ENCODE results near the gene CFAP91.

CFAP91 gene

DNA sequence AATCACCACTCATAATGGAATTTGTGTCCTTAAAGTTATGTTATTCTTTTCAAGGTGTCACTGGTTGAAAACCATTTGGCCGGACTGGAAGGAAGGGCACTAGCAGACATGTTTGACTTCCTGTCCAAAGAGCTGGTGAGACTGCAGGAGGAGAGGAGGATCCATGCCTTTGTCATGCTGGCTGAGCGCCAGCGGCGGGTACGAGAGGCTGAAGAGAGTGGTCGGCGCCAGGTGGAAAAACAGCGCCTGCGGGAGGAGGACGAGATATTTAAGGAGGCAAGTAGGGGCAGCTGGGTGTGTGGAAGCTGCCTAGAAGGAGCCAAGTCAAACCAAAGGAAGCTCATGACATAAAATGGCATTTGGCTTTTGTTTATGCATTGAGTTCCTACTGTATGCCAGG, 41.1 kb downstream of the CFAP91 start:
- no peak for DNase-seq (ENCODE audit: low read depth)

DNA sequence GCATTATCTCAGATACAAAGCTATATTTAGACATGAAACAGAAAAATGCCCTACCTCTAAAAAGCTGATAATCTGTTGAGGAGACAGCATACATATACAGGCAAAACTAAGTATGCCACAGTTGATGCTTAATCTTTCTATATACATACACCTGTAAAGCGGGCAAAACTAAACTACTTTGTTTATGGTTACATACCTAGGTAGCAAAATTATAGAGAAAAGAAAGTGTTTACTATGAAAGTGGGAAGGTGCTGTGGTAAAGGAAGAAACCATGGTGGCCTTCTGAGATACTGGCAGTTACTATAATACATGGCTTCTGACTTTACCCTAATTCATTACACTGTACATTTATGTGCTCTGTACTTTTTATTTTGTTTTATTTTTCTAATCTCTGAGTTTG, 43.1 kb downstream of the CFAP91 start:
- no peak for DNase-seq (ENCODE audit: low read depth)

DNA sequence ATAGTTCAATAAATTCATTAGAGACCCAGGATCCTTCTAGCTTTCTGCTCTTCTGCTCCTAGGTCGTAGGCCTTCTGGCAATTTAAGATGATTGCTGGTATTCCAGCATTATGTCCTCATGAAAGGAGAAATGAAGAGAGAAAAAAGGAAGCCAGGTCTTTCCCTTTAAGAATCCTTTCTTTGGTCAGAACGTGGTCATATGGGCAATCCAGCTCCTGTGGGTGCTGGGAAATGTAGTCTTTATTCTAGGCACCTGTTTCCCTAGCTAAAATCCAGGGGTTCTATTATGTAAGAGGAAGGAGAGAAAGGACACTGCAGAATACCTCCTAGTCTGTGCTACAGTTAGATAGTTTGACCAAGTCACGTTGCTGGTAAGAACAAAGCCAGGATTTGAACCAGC, 43.6 kb downstream of the CFAP91 start:
- no peak for DNase-seq (ENCODE audit: low read depth)

DNA sequence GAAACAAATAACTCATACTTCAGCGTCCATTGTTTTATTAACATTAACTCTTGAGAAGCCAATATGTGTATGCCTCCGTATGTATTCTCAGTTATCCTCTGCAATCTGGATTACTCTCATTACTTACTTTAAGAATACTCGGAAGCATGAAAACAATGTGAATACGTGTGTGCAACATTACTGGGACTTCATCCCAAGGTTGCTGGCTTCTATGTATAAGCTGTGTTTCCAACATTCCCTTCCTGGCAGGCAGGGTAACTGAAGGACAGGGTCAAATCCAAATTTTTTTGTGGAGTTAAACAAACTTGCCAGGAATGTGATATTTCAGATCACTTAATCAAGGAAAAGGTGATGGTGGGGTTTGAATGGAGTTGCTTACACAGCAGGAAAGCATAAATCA, 44.5 kb downstream of the CFAP91 start:
- DNase-seq (ENCODE audit: low read depth), result no peak

DNA sequence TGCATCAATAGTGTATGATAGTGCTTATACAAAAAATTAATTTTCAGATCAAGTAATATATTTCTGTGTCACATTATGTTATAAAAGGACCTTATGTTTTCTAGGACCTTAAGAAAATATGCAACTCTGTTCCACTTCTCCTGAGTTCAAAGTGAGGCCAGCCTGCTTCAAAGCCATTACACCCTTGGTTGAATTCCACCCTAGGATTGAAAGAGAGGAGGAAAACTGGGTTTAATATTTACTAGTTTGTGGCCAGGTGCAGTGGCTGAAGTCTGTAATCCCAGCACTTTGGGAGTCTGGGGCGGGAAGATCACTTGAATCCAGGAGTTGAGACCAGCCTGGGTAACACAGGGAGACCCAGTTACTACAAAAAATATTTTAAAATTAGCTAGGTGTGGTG, 46.2 kb downstream of the CFAP91 start:
- DNase-seq (ENCODE audit: low read depth), result no peak

DNA sequence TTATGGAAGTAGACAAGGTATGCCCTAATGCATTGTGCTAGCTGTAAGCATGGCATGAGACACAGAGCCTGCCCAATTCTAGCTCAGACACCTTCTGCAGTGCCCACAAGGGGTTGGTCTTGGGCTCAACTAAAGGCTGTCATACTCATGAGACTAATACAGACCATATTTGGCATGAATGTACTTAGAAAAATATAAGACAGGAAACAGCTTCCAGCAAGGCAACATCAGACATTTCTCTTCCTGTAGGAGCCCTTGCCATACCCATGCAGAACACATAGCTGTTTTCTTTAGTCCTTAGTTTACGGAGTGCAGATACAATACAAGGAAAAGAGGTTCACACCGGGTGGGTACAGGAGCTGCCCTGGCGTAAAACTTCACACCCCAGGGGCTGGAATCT, 48.6 kb downstream of the CFAP91 start:
- DNase-seq (ENCODE audit: low read depth), result no peak

Data from activated gamma-delta T cell treated with anti-CD3 and anti-CD28 coated beads, Interleukin-2, amount 50 U/mL, for 16 hours (primary cell).